Ammon's horn (tissue), 1 donor: ENCODE measurements around the gene CDKAL1.
"Not testable (repeated sequence)": the region's sequence is repeated elsewhere in the genome, so short reads cannot be mapped to it uniquely, and the experiment has no call there.

Source experiments
- DNase-seq: peaks from one replicate; pipeline ENCODE4 v3.0.0-alpha.2; 2016; ENCODE audit warnings: low spot score

The CDKAL1 gene

GRCh38 chr6:21180800-21181337, 646.6 kb downstream of the CDKAL1 start:
- DNase-seq = no peak

DNA sequence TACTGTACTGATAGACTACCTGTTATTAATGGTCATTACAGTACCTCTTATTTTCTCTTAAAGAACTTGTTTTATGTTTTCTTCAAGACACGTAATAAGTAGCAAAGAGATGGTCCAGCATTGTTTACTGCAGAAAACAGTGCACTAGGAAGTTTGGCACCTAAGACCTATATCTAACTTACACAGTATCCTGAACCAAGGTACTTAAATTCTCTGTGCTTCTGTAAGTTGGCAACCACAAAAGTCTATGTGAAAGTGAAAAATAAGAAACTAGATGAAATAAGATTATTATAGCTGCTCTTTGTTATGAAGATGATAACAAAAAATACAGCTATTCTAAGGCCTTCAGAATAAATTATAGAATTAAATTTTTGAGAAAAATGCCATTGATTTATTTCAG, 647.6 kb downstream of the CDKAL1 start:
- DNase-seq = no peak

DNA sequence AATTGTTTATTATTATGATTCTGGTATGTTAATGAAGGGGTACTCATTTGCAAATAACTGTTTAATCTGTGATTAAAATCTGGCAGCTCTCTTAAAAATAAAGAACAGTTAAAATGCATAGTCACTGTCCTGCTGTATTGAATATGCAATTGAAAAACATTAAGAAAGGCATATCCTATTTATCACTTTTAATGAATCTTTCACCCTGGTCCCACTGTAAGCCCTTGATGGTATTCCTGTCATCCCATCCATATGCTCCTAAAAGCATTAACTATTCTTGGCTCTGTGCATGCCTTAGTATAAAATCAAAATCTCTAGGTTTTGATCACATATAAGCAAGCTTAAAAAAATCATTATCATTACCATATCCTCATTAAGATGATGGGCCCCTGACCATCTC, 648.3 kb downstream of the CDKAL1 start:
- no peak for DNase-seq

GRCh38 chr6:21185861-21186478, 651.7 kb downstream of the CDKAL1 start:
- no peak for DNase-seq

DNA sequence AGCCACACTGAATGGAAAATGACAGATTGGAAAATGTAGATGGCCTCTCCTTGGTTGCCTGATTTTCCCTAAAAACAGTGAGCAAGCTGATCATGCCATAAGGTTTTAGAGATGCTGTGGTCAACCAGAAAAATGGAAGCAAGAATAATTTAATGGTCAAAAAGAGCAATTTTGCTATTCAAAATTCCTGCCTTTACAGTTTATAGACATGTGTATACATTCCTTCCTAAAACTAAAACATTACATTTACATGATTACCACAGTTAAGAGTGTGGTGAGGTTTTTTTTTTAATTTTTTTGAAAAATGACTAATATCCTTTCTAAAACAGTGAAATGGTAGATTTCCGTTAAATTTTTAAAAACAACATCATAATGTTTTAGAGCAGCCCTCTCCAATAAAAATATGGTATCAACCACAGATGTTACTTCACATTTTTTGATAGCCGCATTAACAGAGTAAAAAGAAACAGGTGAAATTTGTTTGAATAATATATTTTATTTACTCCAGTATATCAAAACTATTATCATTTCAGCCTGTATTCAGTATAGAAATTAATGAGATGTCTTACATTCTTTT, 652.3 kb downstream of the CDKAL1 start:
- no peak for DNase-seq

DNA sequence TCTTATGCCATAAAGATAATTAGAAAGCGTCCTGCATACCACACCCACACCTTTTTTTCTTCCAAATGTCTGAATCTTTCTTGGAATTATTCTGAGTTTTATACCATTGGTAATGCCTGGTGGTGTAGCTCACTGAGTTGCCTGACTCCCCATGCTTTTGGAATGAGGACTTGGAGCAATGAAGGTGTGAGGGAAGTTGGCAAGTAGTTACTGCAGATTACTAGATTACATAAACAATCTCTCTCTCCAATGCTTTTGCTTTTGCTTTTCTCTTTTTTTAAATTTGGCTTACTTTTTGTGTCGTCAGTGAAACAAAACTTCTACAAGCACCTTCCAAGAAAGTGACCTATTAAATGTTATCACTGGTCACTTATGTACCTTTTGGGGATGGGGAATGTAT, 653.2 kb downstream of the CDKAL1 start:
- DNase-seq = no peak

- no peak for DNase-seq
Observed at GRCh38 chr6:21188505-21189223, 654.4 kb downstream of the CDKAL1 start.

DNA sequence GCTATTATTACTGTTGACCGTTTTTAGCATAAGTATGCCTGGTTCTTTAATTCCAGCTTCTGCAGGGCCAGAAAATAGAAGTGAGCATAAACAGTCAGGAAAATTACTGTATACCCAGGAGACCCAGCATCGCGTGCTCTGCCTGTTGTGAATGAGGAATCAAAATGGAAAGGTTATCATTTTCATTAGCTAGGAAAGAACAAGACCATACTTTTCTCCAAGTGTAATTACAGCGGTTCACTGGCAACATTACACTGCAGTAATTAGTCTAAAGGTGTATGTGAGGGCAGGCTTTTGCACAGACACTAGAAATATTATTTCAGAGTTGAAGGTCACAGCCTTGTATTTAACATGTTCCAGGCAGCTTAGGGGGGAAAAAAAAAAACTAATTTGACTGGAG, 655.5 kb downstream of the CDKAL1 start:
- DNase-seq = no peak

- DNase-seq = no peak
Observed at GRCh38 chr6:21190701-21191100, 656.4 kb downstream of the CDKAL1 start.

- no peak for DNase-seq
Observed at GRCh38 chr6:21193790-21194475, 659.7 kb downstream of the CDKAL1 start.

GRCh38 chr6:21195301-21195700, 661.0 kb downstream of the CDKAL1 start:
- not testable (repeated sequence) for DNase-seq

DNA sequence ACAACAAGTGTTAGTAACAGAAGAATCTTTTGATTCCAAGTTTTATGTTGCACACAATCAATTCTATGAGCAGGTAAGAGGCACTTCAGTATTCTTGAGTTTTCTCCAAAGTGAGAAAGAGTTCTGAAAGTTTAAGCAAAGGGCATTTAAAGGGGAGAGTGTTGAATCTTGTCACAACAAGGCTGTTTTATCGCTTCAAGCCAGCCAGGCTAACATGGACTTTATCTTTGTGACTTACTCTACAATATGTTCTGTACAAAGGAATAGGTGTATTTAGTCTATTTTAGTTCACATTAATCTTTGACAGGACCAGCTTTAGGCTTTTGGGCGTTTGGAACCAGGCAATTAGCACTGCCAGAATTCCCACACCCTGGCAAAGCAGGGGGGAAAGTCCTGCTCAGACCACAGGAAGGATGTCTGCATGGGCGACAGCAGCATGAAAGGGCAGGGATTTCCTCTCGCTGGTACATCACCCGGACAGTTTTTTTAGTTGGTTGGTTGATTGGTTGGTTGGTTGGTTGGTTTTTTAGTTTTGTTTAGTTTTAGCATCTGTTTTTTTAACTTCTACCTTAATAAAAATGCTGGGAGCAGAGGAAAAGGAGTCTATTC, 663.9 kb downstream of the CDKAL1 start:
- DNase-seq = no peak

GRCh38 chr6:21199262-21199661, 665.0 kb downstream of the CDKAL1 start:
- DNase-seq = no peak

DNA sequence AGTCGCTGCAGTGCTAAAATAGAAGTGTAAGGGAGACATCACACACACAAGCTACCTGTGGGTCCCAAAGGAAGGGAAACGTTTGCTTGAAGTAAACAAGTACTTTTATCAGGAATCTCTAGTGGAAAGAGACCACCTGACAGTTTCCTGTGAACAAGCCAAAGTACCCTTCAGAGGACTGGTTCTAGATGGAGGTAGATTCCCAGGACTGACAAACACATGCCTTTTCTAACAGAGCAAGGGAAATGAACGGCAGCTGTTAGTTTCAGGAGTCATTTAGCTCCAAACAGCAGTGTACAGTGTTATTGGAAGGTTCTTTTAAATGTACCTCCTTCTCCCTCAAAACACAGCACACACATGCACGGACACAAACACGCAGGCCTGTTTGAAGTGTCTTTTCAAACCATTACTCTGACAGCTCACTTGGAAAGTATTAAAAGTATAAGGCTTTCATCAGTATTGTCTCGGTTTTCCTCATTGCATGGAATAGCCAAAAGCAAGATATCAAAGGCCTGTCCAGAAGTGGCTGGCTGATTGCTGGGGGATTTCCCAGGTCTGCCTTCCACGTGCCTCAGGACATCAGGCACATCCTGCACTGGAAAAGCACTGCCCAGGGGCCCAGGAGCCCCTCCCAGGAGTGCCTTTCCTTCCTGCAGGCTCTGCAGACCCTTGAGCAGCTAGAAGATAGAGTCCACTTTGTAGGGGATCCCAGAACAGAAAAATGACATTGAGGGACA, 666.0 kb downstream of the CDKAL1 start:
- DNase-seq = no peak

DNA sequence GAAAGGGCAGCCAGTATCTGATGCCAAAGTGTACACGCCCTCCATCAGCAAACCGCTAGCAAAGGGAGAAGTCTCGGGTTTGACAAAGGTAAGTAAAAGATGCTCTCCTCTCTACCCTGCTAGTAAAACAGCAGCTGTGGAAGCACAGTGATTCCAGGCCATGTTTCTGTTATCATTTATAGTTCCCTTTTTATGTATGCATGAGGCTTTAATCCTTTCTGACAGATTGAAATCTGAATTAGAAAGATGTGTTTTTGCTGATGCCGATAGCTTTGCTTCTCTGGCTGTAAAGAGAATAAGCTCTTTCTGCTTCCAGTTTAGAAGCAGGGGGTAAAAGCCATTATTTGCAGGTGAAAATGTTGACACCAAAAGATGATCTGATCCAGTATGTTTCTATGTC, 666.9 kb downstream of the CDKAL1 start:
- DNase-seq = no peak

DNA sequence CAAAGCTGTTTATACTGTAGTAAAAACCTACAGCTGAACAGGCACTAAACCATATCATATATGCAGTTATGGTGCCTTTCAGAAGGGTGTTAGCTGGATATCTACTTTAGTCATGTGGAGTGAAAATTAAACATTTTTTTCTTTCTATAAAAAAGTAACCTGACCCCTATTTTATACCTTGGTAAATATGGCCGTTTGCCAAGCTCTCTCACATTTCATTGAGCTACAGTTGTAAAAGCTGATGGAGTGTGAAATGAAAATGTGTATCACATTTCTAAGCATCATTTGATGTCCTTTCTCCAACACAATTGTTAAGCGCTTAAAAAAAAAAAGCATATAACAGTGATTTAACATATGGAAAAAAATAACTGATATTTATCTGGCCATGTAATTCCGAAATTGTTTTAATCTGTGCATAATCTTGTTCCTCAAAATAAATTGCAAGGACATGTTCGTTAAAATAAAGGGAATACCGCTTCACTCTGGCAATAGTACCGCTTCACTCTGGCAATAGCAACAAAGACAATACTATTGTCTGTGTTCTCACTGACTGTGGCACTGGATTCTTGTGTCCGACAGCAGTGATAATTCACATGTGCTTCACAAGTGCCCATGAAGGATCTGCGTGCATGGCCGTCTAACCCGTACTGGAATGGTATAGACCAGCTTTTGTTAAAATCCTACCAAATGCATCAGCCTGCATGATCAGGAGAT, 667.5 kb downstream of the CDKAL1 start:
- no peak for DNase-seq

DNA sequence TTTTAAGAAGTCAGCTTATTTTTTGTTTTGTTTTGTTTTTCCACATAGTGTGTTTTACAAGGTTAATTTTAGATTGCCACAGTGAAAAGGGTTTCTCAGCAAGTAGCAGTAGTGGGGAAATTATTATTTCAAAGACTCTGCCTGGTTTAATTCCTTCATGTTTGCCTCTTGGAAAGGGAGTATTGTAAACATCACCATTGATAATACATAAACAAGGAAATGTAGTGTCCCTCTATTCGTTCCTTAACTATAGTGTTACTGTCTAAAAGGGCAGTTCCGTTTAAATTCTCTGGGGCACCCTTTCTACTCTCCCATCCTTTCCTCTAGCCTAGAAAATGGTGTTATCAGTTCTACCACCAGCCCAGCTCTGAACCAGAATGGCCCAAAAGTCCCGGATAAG, 668.3 kb downstream of the CDKAL1 start:
- no peak for DNase-seq

DNA sequence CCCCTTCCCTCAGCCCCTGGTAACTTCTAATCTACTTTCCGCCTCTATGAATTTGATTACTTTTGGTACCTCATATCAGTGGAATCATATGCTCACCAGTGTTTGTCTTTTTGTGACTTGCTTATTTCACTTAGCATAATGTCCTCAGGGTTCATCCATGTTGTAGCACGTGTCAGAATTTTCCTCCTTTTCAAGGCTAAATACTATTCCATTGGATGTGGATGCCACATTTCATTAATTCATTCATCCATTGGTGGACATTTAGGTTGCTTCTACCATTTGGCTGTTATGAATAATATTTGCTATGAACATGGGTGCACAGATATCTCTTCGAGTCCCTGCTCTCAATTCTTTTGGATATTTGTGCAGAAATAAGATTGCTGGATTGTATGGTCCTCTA, 670.7 kb downstream of the CDKAL1 start:
- no peak for DNase-seq

GRCh38 chr6:21208081-21208795, 674.0 kb downstream of the CDKAL1 start:
- DNase-seq = no peak

DNA sequence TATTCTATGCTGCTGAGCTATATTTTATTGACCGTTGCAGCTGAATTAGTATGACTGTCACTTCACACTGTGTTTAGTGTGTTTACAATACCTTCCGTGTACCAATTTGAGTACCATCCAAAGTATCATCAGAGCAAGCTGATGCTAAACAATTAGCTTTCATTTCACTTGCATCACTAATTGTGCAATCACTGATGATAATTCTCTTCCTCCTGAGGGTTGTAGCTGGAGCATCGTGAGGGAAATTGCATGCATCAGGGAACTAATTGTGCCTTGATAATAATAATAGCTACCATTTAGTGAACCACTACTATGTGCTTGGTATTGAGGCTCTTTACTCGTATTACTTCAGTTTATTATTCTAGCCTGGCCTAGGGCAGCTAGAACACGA, 674.5 kb downstream of the CDKAL1 start:
- DNase-seq = no peak
